Measurements from ENCODE around the gene BLTP1.

The BLTP1 gene

DNA sequence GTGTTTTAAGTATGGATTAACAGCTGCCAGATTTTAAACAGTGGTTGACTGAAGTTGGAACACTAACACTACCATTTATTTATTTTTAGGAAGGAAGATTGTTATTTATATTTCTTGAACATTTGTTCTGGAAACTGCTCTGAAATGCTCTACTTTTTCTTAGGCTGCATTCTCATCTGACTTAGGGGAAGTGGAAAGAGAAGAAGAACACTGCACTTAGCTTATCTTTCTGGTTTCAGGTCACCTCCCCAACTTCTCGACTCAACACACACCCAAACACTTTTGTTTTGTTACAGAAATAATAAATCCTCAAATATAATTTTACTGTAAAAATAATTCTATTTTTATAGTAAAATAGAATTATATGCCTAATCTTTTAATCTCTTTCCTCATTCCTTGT, 18.6 kb downstream of the BLTP1 start:
- Histone ChIP-seq H3K27ac (ENCODE audit: low read length) (no peak overlapping the region), H3K9me3 (ENCODE audit: control insufficient read depth in 1 of 2, low read length in 2 of 2) (no peaks in the 10 kb centered on the region), H3K27me3 (ENCODE audit: low read depth, low read length) (no peaks in the 10 kb centered on the region), H3K4me3 (ENCODE audit: low read depth in 1 of 2, low read length in 2 of 2) (no peak overlapping the region), H3K4me1 (ENCODE audit: control insufficient read depth in 1 of 2, insufficient read depth in 2 of 2, low read length in 2 of 2) (peaks cover 0 to 6% of the 10 kb centered on the region in 2 donors), H3K36me3 (ENCODE audit: control insufficient read depth in 1 of 2, insufficient read depth in 2 of 2, low read length in 2 of 2) (peaks cover 0 to 6% of the 10 kb centered on the region in 2 donors)

DNA sequence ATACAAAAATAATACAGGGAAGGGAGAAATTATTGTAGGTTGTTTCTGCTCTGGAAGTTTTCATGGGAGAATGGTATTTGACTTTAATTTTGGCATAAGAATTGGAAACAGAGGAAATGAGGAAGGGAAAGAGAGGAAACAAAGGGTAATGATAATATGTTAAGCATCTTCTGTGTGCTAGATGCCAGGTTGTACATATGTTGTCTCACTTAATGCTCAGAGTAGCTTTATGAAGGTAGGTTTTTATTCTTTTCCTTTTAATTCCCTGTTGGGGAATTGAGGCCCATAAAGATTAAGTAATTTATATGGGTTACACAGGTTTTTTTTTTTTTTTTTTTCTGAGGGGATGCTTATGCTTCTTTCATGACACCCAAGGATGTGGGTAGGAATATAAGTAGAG, 19.2 kb downstream of the BLTP1 start:
- H3K36me3 ChIP-seq (ENCODE audit: control insufficient read depth in 1 of 2, insufficient read depth in 2 of 2, low read length in 2 of 2) = peaks cover 0 to 6% of the 10 kb centered on the region in 2 donors
- peaks cover 0 to 6% of the 10 kb centered on the region in 2 donors for H3K4me1 ChIP-seq (ENCODE audit: control insufficient read depth in 1 of 2, insufficient read depth in 2 of 2, low read length in 2 of 2)
- no peaks in the 10 kb centered on the region for H3K27me3 ChIP-seq (ENCODE audit: low read depth, low read length)
- no peaks in the 10 kb centered on the region for H3K9me3 ChIP-seq (ENCODE audit: control insufficient read depth in 1 of 2, low read length in 2 of 2)
- no peak overlapping the region for H3K27ac ChIP-seq (ENCODE audit: low read length)
- no peak overlapping the region for H3K4me3 ChIP-seq (ENCODE audit: low read depth in 1 of 2, low read length in 2 of 2)

DNA sequence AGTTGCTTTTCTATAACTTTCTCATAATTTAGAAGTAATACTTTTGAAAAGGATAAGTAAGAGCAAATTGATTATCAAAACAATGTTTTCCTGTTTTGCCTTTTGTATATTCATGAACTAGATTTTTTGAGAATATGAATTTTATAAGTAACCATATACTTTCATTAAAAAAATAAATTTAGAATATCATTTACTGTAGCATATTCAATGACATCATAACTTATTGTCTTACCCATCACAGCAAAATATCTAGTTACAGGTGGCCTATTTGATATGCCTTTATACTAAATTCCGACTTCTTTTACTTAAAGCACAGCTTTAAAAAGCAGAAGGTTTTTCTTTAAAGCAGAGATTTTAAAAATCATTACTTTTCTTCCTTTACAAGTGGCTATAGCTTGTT, 20.1 kb downstream of the BLTP1 start:
- Histone ChIP-seq H3K4me1 (ENCODE audit: control insufficient read depth in 1 of 2, insufficient read depth in 2 of 2, low read length in 2 of 2) (peaks cover 0 to 6% of the 10 kb centered on the region in 2 donors), H3K27ac (ENCODE audit: low read length) (no peak overlapping the region), H3K4me3 (ENCODE audit: low read depth in 1 of 2, low read length in 2 of 2) (no peak overlapping the region), H3K27me3 (ENCODE audit: low read depth, low read length) (no peaks in the 10 kb centered on the region), H3K36me3 (ENCODE audit: control insufficient read depth in 1 of 2, insufficient read depth in 2 of 2, low read length in 2 of 2) (peaks cover 8 to 13% of the 10 kb centered on the region in 2 donors), H3K9me3 (ENCODE audit: control insufficient read depth in 1 of 2, low read length in 2 of 2) (no peaks in the 10 kb centered on the region)

DNA sequence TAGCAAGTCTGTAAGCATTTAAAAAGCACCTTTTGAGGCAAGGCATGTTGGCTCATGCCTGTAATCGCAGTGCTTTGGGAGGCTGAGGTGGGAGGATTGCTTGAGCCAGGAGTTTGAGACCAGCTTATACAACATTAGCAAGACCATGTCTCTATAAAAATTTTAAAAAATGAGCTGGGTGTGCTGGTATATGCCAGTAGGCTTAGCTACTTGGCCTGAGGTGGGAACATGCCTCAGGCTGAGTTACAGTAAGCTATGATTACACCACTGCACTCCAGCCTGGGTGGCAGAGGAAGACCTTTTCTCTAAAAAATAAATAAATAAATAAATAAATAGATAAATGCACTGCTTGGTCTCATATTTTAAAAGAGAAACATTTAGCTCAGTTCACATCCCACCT, 26.8 kb downstream of the BLTP1 start:
- Histone ChIP-seq H3K4me1 (ENCODE audit: control insufficient read depth in 1 of 2, insufficient read depth in 2 of 2, low read length in 2 of 2) (no peaks in the 10 kb centered on the region), H3K9me3 (ENCODE audit: control insufficient read depth in 1 of 2, low read length in 2 of 2) (no peaks in the 10 kb centered on the region), H3K4me3 (ENCODE audit: low read depth in 1 of 2, low read length in 2 of 2) (no peak overlapping the region), H3K27ac (ENCODE audit: low read length) (no peak overlapping the region), H3K36me3 (ENCODE audit: control insufficient read depth in 1 of 2, insufficient read depth in 2 of 2, low read length in 2 of 2) (peaks cover 24 to 37% of the 10 kb centered on the region in 2 donors), H3K27me3 (ENCODE audit: low read depth, low read length) (no peaks in the 10 kb centered on the region)

DNA sequence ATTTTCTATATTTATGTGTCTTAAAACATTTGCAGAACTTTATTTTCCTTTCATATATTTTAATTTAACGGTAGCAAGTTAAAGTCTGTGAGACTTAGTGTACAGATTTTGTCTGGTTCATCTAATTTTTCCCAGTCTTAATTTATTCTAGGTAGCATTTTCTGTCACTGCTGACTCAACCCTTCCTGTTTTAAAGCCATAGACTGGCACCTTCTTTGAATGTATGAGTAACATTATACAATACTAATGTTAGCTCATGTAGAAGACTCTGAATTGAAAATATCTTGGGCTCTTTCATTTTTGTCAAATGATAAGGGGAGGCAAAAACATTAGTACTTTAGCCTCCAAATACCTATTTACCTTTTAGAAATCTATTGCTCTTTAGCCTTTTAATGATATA, 43.6 kb downstream of the BLTP1 start:
- no peak overlapping the region for H3K4me3 ChIP-seq (ENCODE audit: low read depth in 1 of 2, low read length in 2 of 2)
- H3K9me3 ChIP-seq (ENCODE audit: control insufficient read depth in 1 of 2, low read length in 2 of 2) = no peaks in the 10 kb centered on the region
- H3K36me3 ChIP-seq (ENCODE audit: control insufficient read depth in 1 of 2, insufficient read depth in 2 of 2, low read length in 2 of 2) = peaks cover 15 to 34% of the 10 kb centered on the region in 2 donors
- no peaks in the 10 kb centered on the region for H3K4me1 ChIP-seq (ENCODE audit: control insufficient read depth in 1 of 2, insufficient read depth in 2 of 2, low read length in 2 of 2)
- no peaks in the 10 kb centered on the region for H3K27me3 ChIP-seq (ENCODE audit: low read depth, low read length)
- no peak overlapping the region for H3K27ac ChIP-seq (ENCODE audit: low read length)

All from muscle layer of duodenum (tissue), 2 donors.